HEK293 (cell line): ENCODE data around the gene IPO9.

ENCODE experiments used
- BCL6B ChIP-seq: fragments of 450-650 bp; formaldehyde crosslinking; IDR thresholded peaks from 2 replicates; pipeline ENCODE4 v1.5.1; 2017; ENCODE audit warnings: missing biosample characterization, missing genetic modification characterization
- KLF9 ChIP-seq: fragments of 450-650 bp; formaldehyde crosslinking; IDR thresholded peaks from 2 replicates; pipeline ENCODE4 v1.5.1; 2016; ENCODE audit warnings: missing biosample characterization, missing genetic modification characterization, low read depth
- SP3 ChIP-seq: fragments of 450-650 bp; formaldehyde crosslinking; IDR thresholded peaks from 2 replicates; pipeline ENCODE4 v1.5.1; 2016; ENCODE audit warnings: missing biosample characterization, missing genetic modification characterization
- ZNF23 ChIP-seq: fragments of 450-650 bp; formaldehyde crosslinking; IDR thresholded peaks from 2 replicates; pipeline ENCODE4 v1.5.1; 2016; ENCODE audit warnings: missing biosample characterization, missing genetic modification characterization, borderline replicate concordance

DNA sequence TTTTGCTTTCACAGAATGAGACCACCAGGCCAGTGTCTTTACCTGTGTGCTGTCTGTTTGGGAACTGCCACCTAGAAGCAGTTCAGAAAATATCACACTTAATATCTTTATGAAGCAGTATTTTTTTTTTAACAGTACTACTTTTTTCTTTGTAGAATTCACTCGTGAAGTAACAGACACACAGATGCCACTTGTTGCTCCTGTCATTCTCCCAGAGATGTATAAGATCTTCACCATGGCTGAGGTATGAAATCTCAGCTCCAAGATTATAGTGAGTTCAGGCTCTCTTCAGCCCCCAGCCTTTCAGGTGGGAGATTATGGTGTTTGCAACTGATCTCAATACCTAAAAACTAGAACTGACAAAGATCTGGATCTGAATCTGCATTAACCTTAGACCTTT, 23.0 kb downstream of the IPO9 start:
- no peak for TF ChIP-seq SP3 (tag by site-specific recombination)
- no peak for TF ChIP-seq KLF9
- TF ChIP-seq BCL6B = no peak
- TF ChIP-seq ZNF23 (tag by site-specific recombination) = no peak
